ENCODE measurements around the gene DIP2A.

The DIP2A gene

GRCh38 chr21:46413365-46413696 lies 45.4 kb upstream of the DIP2A start:
- DNase-seq (ENCODE audit: low read depth): no peak
- TF ChIP-seq CTCF (IDR thresholded peaks at IDR 0.05; ENCODE audit: low read length, missing control alignments): no peak
- H3K4me3 ChIP-seq (replicated peaks; ENCODE audit: low read depth, low read length): no peak overlapping the region

GRCh38 chr21:46414965-46415275 lies 43.8 kb upstream of the DIP2A start:
- H3K4me3 ChIP-seq (replicated peaks; ENCODE audit: low read depth, low read length): no peak overlapping the region
- no peak for DNase-seq (ENCODE audit: low read depth)
- no peak for TF ChIP-seq CTCF (IDR thresholded peaks at IDR 0.05; ENCODE audit: low read length, missing control alignments)

- DNase-seq (ENCODE audit: low read depth): no peak
- no peak for TF ChIP-seq CTCF (IDR thresholded peaks at IDR 0.05; ENCODE audit: low read length, missing control alignments)
- H3K4me3 ChIP-seq (replicated peaks; ENCODE audit: low read depth, low read length): no peak overlapping the region
Measured at GRCh38 chr21:46416551-46416950, 42.1 kb upstream of the DIP2A start.

GRCh38 chr21:46418265-46418946 lies 40.3 kb upstream of the DIP2A start:
- no peak for DNase-seq (ENCODE audit: low read depth)
- H3K4me3 ChIP-seq (replicated peaks; ENCODE audit: low read depth, low read length): no peak overlapping the region
- no peak for TF ChIP-seq CTCF (IDR thresholded peaks at IDR 0.05; ENCODE audit: low read length, missing control alignments)

DNA sequence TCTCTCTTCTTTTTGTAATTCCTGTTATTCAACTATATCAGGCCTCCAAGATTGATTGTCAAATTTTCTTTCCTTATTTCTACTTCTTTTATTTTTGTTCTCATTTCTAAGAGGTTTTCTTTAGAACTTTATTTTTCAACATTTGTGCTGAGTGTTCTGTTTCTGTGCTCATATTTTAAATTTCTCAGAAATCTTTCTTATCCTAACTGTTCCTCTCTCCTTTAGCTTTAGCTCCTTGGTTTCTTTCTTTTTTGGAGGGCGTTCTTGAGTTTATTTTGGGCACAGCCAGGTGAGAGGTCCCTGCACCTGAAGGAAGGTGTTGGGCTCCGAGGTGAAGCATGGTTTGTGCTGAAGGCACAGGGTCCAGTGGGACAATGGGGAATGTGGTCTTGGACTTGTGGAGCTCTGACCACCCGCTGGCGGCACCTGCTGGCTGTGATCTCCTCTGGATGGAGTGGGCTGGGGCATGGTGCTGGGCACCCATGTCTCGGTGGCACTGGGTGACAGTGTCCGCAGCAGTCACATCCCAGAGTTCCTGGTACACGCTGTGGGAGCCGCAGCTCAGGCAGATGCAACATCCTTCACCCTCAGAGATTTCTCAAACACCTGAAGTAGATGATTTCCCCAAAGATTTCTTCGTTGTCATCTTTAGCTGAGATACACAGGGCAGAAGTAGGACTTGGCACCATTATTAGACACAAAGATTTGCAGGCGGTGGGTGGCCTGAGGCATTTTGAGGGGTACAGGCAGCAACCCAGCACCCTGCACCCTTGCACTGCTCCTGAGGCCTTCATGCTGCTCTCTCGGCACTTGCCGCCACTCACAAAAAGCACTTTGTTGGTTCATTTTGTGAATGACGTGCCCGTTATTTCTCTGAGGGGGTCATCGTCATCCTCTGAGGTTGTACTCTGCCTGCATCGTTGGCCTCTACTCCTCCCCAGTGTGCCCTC lies 38.2 kb upstream of the DIP2A start:
- TF ChIP-seq CTCF (IDR thresholded peaks at IDR 0.05; ENCODE audit: low read length, missing control alignments): no peak
- DNase-seq (ENCODE audit: low read depth): no peak
- H3K4me3 ChIP-seq (replicated peaks; ENCODE audit: low read depth, low read length): no peak overlapping the region

DNA sequence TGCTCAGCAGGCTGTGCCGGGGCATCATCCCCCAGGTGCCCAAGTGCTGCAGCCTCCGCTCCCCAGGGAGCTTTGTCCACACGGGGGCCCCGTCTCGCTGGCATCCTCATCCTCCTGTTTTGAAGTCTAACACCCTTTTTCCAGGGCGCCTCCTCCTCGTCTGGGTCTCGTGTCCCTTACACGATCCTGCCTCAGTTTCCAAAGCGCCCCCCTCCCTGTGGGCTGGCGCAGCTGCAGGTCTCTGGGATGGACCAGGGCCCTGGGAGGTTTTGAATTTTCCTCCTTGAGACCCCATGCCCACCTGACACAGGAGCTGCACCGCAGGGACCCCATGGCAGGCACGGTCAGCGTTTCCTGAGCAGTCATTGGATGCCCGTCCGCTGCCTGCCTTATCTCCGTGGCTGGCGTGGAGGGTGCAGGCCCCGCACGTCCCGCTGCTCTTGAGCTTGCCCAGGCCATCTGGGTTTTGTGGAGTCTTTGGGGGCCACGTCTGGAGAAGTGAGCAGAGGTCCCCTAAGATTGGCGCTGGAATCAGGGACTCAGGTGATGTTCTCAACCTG lies 37.4 kb upstream of the DIP2A start:
- H3K4me3 ChIP-seq (replicated peaks; ENCODE audit: low read depth, low read length): no peak overlapping the region
- no peak for DNase-seq (ENCODE audit: low read depth)
- no peak for TF ChIP-seq CTCF (IDR thresholded peaks at IDR 0.05; ENCODE audit: low read length, missing control alignments)

Data from fibroblast of pulmonary artery (primary cell).